MM.1S (cell line): ENCODE data around the gene CST9L.

ENCODE experiments used
- CTCF ChIP-seq: fragments of 300-600 bp; sonication (generic); IDR thresholded peaks from 2 replicates; pipeline ENCODE4 v1.5.1; 2016; ENCODE audit warnings: antibody characterized with exemption, low read length, mixed read lengths
- EZH2 ChIP-seq: fragments of 300-600 bp; sonication (generic); optimal IDR thresholded peaks from 2 replicates; pipeline ENCODE3; 2017; ENCODE audit warnings: low read depth, mild to moderate bottlenecking, antibody characterized with exemption, low read length, mixed read lengths
- EZH2phosphoT487 ChIP-seq: fragments of 300-600 bp; sonication (generic); IDR thresholded peaks from 2 replicates; pipeline ENCODE4 v1.6.1; 2018; ENCODE audit warnings: antibody characterized with exemption, low read length

- TF ChIP-seq CTCF: no peak
- TF ChIP-seq EZH2: no peak
- TF ChIP-seq EZH2phosphoT487: no peak
Observed at GRCh38 chr20:23546435-23547144, 21.7 kb downstream of the CST9L start.
